NB4 (cell line): ENCODE data around the gene SSNA1.

Experiments used
- DNase-seq: peaks from one replicate; pipeline ENCODE4 v3.0.0; 2010; ENCODE audit warnings: low read depth
- H3K4me3 ChIP-seq: one replicate; pipeline ENCODE4 v1.5.1; 2011; ENCODE audit warnings: mild to moderate bottlenecking, low read depth, low read length, moderate library complexity
- MYC ChIP-seq: IDR thresholded peaks from 2 replicates; pipeline ENCODE4 v1.6.1; 2011; ENCODE audit warnings: low read depth, low read length
- POLR2A ChIP-seq: IDR thresholded peaks from 2 replicates; pipeline ENCODE4 v1.6.1; 2011; ENCODE audit warnings: mild to moderate bottlenecking; ENCODE audit not compliant: insufficient read length; ENCODE audit errors: extremely low read depth
- TF ChIP-seq, protein P1 (sequence below): IDR thresholded peaks from one replicate; pipeline ENCODE4 v1.5.1; 2012; ENCODE audit warnings: low read depth, low read length
- TF ChIP-seq, protein P2 (sequence below): IDR thresholded peaks from 2 replicates; pipeline ENCODE4 v1.6.1; 2011; ENCODE audit warnings: low read depth, low read length

The SSNA1 gene

DNA sequence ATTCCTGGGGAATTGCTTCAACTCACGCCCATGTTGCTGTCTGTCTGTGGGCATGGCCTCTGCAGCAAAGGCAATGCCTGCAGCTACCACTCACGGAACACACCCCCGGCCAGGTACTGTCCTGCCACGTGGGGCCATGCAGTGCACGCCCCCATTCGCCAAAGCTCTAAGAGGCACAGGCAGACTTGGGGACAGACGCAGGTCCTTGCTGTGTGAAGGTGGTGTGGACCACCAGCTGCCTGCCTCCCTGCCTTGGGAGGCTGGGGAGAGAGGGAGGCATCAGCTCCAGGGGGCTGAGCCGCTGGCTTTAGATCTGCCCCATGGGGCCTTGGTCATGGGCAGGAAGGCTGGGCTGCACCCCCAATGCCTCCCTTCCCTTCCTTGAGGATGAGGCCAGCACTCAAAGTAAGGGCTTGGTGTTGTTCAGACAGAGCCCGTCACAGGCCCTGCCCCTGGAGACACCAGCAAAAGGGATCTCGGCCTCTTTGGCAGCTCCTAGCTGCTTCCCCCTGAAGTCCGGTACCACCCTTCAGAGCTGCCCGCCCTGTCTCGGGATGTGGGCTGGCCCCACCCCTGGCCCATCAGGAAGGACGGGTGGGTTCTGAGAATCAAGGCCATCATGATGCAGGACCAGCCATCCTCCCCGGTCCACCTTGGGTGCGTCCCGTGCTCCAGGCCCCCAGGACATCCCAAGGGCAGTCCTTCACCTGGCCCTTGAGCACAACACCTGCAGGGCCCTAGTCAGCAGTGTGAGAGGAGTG is 47.2 kb upstream of the SSNA1 start:
- no peak for TF ChIP-seq POLR2A
- TF ChIP-seq, protein P1, sequence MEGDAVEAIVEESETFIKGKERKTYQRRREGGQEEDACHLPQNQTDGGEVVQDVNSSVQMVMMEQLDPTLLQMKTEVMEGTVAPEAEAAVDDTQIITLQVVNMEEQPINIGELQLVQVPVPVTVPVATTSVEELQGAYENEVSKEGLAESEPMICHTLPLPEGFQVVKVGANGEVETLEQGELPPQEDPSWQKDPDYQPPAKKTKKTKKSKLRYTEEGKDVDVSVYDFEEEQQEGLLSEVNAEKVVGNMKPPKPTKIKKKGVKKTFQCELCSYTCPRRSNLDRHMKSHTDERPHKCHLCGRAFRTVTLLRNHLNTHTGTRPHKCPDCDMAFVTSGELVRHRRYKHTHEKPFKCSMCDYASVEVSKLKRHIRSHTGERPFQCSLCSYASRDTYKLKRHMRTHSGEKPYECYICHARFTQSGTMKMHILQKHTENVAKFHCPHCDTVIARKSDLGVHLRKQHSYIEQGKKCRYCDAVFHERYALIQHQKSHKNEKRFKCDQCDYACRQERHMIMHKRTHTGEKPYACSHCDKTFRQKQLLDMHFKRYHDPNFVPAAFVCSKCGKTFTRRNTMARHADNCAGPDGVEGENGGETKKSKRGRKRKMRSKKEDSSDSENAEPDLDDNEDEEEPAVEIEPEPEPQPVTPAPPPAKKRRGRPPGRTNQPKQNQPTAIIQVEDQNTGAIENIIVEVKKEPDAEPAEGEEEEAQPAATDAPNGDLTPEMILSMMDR, result no peak
- TF ChIP-seq, protein P2, sequence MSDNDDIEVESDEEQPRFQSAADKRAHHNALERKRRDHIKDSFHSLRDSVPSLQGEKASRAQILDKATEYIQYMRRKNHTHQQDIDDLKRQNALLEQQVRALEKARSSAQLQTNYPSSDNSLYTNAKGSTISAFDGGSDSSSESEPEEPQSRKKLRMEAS, result no peak
- no peak for TF ChIP-seq MYC
- H3K4me3 ChIP-seq, result no peak overlapping the region
- DNase-seq, result no peak

DNA sequence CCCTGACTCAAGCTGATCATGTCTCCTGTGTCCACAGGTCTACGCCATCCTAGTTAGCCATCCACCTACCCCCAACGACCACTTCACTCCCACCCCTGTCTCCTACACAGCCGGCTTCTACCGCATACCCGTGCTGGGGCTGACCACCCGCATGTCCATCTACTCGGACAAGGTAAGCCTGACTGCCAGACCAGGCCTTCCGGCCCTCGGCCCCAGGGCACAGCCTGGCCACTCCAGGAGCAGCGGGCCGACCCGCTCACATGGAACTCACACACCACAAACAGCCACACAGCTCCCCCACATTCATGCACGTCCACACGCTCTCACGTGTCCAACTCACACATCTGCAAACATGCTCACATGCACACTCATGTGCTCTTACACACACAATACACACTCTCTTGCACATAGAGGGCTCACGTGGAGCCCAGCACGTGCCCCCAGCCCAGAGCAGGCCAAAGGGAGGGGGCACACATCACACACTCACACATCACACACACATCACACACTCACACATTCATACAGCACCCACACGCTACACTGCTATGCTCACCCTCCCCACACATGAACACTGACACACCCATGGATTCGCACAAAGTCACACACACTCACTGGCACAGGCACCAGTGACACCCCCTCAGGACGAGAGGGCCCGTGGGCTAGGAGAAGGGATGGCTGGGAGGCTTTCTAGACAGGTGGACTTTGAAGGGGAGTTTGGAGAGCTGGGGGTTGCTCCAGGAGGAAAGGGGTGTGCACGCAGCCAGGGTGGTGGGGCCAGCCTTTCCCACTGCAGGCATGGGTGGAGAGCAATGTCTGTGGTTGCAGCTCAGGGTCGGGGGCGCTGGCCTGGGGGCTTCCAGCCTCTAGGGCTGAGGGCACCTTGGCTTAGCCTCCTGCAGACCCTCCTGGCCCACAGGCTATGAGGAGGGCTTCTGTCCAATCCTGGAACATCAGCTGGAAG is 46.2 kb upstream of the SSNA1 start:
- DNase-seq, result no peak
- TF ChIP-seq, protein P2, result no peak
- TF ChIP-seq MYC, result no peak
- TF ChIP-seq, protein P1, result no peak
- TF ChIP-seq POLR2A, result no peak
- H3K4me3 ChIP-seq, result no peak overlapping the region

DNA sequence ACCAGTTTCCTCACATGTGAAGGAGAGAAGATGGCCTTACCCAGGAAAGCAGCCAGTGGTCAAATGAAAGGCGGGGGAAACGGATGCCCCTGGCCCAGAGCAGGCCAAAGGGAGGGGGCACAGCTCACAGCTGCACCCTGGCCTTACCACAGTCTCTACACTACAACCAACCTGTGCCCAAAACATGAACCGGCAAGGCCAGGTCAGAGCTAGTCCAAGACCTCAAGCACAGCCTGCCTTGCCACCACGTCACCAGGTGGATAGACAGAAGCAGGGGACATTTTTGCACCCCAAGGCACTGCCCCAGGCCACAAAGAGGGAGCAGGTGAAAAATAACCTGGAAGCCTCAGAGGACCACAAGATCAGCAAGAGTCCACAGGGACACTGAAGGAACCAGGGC is 45.0 kb upstream of the SSNA1 start:
- TF ChIP-seq, protein P1, result no peak
- TF ChIP-seq MYC, result no peak
- TF ChIP-seq POLR2A, result no peak
- TF ChIP-seq, protein P2, result no peak
- no peak for DNase-seq
- H3K4me3 ChIP-seq, result no peak overlapping the region

DNA sequence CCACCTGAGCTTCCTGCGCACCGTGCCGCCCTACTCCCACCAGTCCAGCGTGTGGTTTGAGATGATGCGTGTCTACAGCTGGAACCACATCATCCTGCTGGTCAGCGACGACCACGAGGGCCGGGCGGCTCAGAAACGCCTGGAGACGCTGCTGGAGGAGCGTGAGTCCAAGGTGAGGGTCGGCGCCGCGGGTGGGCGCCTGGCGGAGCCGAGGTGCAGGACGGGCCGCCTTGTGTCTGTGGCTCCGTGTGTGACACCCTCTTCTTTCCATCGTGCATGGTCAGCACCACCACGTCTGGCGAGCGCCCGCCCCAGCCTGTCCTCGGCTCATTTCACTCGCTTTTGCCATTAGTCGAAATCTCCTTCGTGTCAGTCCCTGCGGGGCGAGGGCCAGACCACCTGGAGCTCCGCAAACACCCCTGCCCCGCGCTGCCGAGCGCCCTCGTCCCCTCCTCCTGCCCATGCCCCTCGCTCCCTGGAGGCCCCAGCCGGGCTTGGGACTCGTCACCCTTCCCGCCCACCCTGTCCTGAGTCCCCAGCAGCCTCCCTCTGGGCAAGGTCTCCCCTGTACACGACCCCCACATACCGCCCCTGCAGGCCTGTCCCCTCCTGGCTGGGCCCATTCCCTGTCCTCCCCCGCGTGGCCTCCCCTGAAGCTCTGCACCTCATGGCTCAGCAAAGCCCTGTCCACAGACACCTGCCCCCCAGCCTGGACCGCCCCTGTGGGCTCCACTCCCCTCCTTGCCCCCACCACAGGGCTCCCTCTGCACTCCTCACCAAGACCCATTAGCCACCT is 42.5 kb upstream of the SSNA1 start:
- no peak for TF ChIP-seq POLR2A
- TF ChIP-seq, protein P2, result no peak
- TF ChIP-seq, protein P1, result no peak
- no peak for TF ChIP-seq MYC
- H3K4me3 ChIP-seq, result no peak overlapping the region
- DNase-seq, result no peak

DNA sequence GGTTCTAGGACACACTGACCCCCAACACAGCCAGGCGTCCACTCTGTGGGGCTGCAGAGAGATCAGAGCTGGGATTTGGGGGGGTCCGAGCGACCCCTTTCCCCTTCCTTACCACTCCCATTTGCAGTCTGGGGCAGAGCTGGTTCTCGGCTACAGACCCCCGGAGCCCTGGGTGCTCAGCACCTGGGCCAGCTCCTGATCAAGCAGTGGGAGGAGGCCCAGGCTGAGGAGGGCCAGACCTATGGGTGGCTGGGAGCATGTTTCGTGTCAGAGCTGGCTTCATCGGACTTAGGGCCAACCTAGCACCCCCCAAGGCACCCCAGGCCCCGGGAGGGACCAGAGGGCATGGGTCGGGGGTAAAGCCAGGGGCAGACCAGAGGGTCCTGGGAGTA is 42.0 kb upstream of the SSNA1 start:
- TF ChIP-seq MYC (no peak), POLR2A (no peak)
- TF ChIP-seq, protein P2, result no peak
- TF ChIP-seq, protein P1, result no peak
- no peak overlapping the region for H3K4me3 ChIP-seq
- no peak for DNase-seq
